Stimulated activated CD4-positive, alpha-beta T cell treated with anti-CD3 and anti-CD28 coated beads, Interleukin-12 subunit alpha, Interleukin-12 subunit beta, amount 100 ng/mL, for 4 hours (primary cell): Measurements from ENCODE around the gene CHMP6.

Source experiments
- DNase-seq: peaks from one replicate; pipeline ENCODE4 v3.0.0-alpha.2; 2020

CHMP6 gene

DNA sequence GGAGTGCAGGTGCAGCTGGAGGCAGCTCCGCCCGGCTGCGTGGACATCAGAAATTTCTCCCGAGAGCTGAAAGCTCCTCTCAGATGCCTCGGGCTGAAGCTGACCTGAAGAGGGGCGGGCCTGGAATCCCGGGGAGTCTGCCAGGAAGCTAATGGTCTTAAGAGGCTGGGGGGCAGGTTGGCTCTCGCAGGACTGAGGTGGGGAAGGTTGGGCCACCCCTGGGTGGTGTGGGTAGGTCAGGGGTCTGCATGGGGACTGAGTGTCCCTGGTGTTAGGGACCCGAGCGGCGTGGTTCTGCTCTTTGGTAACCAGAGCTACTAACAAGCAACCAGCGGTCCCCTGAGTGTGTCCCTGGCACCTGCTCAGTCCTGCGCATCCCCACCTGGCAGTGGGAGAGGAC lies 3.5 kb downstream of the CHMP6 start:
- DNase-seq = no peak

DNA sequence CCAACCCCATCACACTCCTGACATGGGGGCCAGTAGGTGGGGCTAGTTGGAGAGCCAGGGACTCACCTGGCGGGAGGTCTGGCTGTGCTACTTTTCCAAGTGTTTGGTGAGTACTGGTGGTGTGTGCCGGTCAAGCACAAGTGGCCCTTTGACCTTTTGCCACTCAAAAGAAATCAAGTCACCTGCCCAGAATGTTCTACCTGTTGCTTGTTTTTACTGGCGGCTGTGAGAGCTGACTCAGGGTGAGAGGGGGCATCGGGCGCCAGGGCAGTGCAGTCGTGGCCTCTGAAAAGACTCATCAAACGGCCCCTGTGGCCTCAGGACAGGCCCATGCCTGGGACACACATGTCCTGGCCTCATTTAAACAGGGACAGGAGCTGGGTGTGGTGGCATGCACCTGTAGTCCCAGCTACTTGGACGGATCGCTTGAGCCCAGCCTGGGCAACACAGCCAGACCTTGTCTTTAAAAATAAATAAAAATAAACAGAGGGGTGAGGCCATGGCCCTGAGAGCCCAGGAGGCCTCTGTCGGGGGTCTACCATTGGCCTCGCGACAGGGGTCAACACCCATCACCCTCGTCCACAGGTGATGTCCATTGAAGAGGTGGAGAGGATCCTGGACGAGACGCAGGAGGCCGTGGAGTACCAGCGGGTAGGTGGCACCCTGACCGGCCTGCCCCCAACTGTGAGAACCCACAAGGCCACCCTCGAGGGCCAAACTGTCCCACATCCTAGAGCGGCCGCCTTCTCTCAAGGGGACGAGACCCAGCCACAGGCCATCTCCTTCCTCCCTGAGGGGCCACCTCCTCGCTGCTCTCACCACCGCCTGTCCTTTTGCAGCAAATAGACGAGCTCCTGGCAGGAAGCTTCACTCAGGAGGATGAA lies 5.0 kb downstream of the CHMP6 start:
- DNase-seq = no peak

DNA sequence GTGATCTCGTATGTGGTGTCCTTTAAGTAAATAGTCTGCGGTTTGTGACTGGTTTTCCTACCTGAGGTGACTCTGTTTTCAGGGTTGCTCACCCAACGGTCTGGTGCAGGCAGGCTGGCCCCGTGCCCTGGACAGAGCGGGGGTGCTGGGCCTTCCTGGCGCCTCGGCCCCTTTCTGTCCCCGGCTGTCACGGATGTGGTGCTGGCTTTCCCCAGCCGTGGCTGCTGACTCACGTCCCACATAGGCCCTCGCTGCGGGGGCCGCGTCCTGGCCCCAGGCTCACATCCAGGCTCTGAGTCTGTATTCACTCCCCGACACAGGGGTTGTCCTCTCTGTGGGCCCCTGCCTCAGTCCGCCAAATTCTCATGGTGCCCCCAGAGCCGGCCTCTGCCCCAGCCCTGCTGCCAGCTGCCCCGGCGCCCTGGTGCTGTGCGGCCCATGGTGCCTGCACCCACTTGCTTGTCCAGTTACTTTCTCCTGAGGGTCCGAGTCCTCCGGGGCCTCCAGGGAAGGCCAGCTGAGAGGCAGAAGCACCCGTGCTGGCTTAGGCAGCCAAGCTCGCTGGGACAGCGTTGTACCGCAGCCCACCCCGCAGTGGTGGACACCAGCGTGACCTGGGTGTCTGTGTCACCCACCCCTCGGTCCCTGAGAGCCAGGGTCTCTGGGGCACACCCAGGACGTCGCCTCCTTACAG lies 5.9 kb downstream of the CHMP6 start:
- no peak for DNase-seq

DNA sequence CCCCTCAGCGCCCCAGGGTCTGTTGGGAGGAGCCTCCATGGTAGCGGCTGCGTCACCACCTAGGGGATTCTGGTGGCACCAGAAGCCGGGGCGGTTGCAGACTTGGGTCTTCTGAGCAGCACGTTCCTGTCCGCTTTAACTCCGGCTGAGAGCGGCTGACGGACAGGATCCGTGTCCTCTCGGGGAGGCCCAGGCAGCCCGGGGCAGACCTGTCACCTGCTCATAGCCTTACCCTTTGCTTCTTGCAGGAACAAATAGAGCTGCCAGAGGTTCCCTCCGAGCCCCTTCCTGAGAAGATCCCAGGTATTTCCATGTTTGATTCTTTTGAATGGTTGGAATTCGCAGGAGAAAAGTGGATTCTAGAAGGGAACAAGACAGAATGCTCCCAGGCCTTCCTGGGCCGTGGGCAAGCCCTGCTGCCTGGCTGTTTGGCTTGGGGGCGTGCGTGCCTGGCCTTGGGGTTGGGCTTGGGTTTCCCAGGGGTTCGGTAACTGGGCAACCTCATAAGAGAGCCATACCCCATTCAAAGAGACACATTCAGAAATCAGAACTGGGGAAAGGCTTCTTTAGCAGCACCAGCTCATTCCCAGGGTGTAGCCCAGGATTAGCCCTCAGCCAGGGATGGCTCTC lies 6.6 kb downstream of the CHMP6 start:
- no peak for DNase-seq

DNA sequence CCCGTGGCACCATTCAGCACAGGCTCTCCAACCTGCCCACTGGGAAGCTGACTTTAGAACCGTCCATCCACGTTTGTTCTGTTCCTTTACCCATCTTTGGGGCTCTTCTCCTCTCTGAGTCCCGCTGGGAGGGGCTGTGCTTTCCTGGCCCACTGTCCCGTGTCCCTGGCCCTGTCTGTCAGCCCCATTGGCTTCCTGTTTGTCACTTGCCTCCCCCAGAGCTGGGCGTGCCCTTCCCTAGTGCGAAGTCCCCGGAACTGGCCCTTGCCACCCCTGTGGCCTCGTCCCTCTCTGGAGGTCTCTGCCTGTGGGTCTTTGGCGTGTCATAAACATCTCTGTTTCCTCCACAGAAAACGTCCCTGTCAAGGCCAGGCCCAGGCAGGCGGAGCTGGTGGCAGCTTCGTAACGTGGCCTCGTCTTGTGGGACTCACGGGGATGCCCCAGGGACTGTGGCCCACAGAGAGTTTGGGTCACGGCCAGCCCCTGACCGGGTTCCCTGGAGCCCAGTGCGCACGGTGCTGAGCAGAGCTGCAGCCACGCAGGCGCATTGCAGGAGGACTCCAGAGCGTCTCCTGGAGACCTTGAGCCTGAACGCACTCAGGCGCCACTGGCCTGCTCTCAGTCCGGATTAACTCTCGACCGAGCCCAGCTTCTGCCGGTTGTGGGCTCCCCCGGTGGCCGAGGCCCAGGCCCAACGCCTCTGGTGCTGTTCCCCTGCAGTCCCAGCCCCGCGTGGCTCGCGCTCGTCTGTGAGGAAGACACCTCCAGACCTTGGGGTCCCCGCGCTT lies 7.3 kb downstream of the CHMP6 start:
- DNase-seq = no peak

DNA sequence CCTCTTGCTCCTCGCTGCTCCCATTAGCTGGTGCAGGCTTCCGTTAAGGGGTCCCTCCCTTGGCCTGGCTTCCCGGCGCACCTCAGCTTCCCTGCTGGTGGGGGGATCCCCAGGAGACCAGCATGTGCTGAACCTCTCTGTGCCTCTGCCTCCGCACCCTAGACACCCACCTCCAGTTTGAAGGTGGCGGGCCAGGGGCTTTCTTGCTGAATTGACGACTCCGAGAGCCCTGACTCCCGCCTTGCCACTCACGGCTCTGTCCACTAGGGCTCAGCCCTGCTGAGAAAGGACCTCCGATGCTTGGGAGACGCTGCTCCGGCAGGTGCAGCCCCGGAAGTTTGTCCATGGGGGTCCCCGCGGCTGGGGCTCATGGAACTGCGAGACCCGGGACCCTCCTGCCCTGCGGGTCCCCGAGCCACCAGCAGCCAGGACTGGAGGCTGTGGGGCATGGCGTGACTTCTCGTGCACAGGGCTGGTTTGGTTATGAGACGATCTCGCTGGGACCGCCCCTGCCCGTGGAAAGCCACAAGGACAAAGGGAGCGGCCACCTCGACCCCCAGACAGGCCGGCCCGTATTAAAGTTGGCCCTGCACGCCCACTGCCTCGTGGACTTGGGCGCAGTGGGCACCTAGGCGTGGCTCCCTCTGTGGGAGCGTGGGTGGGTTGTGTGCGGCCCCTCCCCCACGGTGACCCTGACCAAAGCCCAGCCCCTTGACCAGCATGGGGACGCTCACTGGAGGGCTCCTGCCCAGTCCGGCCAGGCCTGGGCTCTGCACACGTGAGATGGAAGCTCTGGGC lies 8.1 kb downstream of the CHMP6 start:
- no peak for DNase-seq

DNA sequence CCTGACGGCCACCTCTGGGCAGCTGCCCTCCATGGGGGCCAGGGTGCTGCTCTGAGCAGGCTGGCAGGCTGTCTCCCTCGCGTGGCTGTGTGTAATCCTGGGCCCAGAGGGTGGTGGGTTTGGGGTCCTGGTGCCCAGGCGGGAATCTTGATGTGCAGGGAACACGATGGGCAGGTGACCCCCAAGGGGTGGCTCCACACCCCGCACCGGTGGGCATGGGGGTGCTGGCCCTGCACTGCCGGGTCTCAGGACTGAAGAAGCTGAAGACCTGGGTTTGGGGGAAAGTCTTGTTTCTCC lies 8.6 kb downstream of the CHMP6 start:
- DNase-seq = no peak

DNA sequence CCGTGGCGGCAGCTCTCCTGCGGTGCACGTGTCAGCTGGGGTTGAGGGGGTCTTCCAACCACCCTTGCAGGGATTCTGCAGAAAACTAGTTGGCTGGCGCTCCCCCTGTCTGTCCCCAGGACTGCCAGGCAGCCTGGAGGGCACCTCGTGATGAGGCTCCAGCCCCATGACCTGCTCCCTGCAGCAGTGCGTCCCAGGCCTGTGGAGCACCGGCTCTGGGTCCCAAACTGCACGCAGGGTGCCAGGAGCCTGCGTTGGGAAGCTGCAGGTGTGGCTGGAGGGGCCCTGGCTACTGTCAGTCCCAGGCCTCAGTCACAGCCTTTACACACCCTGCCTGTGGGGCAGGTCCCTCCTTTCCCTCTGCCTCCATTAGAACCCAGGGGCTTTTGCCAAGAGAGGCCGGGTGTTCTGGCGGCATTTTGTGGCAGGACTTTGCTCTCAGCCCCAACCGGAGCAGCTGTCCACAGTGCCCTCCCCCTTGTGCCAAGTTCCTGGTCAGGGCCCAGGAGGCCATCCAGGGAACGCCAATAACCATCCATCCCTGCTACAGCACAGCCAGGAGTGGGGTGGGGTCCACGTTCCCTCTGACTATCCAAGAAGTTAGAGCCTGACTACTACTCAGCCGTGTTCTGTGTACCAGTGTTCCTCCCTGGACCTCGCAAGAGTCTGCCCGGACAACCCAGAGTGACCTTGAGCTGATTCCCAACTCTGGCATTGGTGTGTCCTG lies 9.2 kb downstream of the CHMP6 start:
- DNase-seq = no peak

DNA sequence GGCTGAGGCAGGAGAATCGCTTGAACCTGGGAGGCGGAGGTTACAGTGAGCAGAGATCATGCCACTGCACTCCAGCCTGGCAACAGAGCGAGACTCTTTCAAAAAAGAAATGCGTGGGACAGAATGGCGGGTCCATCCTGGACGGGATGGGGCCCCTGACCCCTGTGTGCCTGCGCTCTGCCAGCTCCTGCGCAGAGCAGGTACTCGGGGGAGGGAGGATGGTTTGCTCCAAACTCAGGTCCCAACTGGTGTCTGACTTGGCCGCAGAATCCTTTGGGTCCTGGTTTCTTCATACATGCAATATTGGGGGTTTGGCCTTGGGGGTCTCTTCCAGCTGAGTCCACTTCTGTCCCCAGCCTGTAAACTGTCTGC lies 10.4 kb downstream of the CHMP6 start:
- no peak for DNase-seq

DNA sequence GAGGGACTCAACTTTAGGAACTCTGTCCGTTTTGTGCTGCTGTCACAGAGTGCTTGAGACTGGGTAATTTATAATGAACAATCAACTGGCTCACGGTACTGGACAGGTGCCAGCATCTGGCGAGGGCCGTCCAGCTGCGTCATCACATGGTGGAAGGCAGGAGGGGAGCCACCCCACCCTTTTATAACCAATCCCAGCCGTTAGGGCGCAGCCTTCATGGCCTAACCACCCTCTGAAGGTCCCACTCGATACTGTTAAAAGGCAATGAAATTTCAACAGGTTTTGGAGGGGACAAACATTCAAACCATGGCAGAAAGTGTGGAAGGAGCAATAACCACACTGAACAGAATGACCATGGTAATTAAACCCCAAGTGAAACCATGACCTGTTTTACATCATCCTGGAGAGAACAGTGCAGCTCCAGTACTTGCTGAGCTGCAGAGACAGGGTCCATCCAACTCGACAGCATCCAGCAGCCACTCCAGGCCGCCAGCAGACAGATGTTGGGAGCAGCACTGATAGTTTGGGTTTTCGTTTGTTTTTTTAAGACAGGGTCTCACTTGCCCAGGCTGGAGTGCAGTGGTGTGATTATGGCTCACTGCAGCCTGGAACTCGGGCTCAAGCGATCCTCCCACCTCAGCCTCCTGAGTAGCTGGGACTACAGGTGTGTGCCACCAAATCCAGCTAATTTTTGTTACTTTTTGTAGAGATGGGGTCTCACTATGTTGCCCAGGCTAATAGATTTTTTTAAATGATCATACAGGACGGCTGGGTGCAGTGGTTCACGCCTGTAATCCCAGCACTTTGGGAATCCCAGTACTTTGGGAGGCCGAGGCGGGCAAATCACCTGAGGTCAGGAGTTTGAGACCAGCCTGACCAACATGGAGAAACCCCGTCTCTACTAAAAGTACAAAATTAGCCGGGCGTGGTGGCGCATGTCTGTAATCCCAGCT lies 11.0 kb downstream of the CHMP6 start:
- DNase-seq = no peak

DNA sequence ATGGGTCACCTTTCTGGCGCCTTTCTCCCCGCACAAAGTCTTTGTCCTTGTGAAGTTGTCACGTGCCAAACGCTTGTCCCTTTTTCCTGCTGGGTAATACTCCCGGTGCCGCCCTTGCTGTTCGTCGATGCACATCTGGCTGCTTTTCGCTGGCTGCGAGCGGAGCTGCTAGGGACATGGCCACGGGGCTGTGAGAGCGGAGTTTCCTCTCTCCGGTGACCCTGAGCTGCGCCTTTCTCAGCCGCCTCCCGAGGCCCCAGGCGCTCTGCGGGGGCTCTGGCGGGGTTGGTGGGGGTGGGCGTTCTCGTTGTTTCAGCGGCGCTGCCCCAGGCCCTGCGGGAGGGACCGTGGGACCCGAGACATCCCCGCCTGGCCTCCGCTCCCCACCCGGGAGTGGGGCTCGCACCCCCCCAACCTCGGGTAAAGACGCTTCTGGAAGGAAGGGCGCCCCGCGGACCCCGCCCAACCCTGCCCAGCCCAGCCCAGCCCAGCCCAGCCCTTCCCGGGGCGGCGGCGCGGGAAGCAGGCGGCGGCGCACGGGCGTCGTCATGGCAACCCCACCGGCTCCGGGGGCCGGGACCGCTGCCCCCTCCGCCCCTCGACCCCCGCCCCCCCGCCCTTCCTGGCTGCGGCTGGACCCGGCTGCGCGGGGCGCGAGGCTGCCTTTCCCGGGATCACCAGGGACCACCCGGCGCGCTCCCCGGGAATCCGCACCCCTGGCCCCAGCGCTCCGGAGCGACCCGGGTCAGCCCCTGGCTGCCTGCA lies 12.3 kb downstream of the CHMP6 start:
- no peak for DNase-seq

DNA sequence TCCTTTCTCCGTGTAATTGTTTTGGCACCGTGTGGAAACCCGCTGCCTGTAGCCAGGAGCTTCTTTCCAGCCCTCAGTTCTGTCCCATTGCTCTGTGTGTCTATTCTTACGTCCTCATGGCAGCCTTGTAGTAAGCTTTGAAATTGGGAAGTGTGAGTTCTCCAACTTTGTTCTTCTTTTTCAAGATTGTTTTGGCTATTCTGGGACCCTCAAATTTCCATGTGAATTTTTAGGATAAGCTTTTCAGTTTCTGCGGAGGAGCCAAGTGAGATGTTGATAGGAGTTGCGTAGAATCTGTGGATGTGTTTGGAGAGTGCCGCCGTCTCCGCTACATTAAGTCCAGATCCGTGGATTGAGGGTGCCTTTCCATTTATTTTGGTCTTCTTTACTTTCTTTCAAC lies 15.2 kb downstream of the CHMP6 start:
- no peak for DNase-seq

DNA sequence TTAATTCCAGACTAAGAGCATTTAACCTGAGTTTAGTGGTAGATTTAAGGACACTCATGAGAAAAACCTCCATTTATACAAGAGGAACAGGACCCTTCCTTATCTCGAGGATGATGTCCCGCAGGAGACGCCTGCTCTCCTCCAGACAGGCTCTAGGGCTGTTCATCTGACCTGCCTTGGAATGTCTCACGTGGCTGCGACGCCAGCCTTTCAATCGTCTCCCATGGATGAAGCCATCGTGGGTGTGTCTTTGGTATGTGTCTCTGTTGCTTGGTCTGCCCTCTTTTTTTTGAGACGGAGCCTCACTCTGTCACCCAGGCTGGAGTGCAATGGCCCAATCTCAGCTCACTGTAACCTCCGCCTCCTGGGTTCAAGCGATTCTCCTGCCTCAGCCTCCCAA lies 16.5 kb downstream of the CHMP6 start:
- no peak for DNase-seq

DNA sequence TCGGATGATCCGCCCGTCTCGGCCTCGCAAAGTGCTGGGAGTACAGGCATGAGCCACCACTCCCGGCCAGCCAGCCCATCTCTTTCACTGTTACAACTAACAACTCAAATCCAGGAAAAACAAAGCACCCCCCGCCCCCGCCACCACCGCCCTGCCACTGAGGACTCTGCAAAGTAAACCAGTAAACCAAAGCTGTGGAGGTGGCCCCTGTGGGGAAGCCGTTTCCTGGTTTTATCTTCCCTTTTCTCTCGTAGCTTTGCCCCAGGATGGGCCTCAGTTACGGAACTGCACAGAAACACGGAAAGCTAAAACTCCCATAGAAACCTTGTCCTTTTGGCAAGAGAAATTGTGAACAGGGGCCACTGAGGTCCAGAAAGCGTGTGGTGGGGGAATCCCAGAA lies 17.5 kb downstream of the CHMP6 start:
- DNase-seq = no peak

DNA sequence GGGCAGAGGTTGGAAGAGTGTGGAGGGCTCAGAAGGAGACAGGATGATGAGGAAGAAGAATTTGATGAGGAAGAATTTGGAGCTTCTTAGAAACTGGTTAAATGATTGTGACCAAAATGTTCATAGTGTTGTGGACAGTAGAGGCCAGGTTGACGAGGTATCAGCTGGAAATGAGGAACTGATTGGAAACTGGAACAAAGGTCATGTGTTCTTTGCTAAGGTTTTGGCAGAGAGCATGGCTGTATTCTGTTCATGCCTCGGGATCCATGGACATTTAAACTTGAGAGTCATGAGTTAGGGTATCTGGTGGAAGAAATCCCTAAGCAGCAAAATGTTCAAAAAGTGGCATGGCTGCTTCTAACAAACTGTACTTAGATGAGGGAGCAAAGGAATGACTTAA lies 19.3 kb downstream of the CHMP6 start:
- no peak for DNase-seq

DNA sequence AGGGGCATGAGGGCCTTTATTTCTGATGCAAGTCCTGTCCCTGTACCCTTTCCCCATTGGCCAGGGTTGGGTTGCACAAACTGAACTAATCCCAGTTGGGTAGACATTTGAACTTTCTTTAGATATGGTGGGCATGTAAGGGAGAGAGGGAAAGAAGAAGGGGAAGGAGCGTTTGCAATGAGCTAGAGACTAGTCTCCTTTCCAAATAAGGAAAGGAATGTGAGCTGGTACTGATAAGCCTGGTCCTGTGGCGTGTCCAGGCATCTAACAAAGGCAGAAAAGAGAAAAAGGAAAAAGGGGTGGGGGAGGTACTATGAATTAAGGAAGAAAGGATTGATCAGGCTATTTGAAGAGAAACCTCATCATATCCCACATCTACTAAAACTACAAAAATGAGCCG lies 20.3 kb downstream of the CHMP6 start:
- no peak for DNase-seq

DNA sequence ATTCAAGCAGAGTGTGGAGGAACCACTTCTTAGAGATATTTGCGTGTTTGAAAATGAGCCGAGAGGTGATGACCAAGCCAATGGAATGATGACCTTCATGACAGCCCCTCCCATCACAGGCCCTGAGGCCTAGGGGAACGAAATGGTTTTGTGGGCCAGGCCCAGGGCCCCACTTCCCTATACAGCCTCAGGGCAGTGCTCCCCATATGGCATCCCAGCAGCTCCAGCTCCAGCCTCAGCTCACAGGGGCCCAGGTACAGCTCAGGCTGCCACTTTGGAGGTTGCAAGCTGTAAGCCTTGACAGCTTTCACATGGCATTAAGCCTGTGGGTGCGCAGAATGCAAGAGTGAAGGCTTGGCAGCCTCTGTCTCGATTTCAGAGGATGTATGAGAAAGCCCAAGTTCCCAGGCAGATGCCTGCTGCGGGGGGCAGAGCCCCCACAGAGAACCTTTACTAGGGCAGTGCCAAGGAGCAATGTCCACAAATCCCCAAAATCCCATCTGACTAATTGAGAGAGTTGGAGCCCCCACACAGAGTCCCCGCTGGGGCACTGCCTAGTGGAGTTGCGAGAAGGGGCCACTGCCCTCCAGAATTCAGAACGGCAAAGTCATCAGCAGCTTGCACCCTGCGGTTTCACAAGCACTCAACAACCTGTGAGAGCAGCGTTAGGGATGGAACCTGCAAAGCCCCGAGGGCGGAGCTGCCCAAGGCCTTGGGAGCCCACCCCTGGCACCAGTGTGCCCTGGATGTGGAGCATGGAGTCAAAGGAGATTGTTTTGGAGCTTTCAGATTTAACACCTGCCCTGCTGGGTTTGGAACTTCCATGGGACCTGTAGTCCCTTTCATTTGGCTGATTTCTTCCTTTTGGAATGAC lies 21.2 kb downstream of the CHMP6 start:
- no peak for DNase-seq

DNA sequence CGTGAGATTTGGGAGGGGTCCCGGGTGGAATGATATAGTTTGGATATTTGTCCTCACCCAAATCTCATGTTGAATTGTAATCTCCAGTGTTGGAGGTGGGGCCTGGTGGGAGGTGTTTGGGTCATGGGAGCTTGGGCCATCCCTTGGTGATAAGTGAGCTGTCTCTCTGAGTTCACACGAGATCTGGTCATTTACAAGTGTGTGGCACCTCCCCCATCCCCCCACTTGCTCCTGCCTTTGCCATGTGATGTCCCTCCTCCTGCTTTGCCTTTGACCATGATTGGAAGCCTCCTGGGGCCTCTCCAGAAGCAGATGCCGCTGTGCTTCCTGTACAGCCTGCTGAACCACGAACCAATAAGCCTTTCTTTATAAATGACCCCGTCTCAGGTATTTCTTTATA lies 22.0 kb downstream of the CHMP6 start:
- no peak for DNase-seq

DNA sequence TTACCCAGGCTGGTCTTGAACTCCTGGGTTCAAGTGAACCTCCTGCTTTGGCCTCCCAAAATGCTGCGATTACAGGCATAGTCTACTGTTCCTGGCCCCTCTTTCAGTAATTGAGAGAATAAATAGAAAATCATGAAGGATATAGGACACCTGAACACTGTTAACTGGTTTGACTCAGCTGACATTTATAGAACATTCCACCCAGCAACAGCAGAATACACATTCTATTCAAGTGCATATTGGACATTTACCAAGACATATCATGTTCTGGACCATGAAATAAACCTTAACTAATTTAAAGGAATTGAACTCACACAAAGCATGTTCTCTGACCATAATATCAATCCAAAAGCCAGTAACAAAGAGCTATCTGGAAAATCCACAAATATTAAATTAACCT lies 23.5 kb downstream of the CHMP6 start:
- DNase-seq = no peak
